Endothelial cell of umbilical vein (primary cell): Measurements from ENCODE around the gene SCN3B. TPM values are rescaled to one million over a fixed set of nuclear protein-coding genes. Genes with fewer than 3 reads are reported as not detected.

Experiments
- BruUV-seq: library from RNA; stranded (reverse); fragments of 400-500 nt; replicated peaks from 2 replicates; lab custom pipeline; 2021; lab: Mats Ljungman, UMichigan
- CTCF ChIA-PET: fragments of 300-600, 350-600 bp; sonication (Branson Sonifier 250); formaldehyde crosslinking; loops from one replicate; lab custom pipeline; 2021; ENCODE audit warnings: antibody characterized with exemption, inconsistent platforms; lab: Charles Lee
- POLR2A ChIA-PET: fragments of 300-600, 350-600 bp; sonication (Branson Sonifier 250); formaldehyde crosslinking; loops from one replicate; lab custom pipeline; 2021; ENCODE audit warnings: antibody characterized with exemption, inconsistent platforms; lab: Charles Lee
- DNase-seq: peaks from one replicate; pipeline ENCODE4 v3.0.0-alpha.2; 2011; ENCODE audit warnings: low read depth, low spot score
- FAIRE-seq: peaks from 2 replicates; lab custom pipeline; 2011; peaks lifted over from hg19 to GRCh38; lab: Jason Lieb, UNC
- H2AFZ ChIP-seq: 2 replicates; pipeline ENCODE4 v1.6.0; 2012; ENCODE audit warnings: low read depth, low read length, control low read depth, inconsistent platforms
- H3K27ac ChIP-seq: 2 replicates; pipeline ENCODE4 v1.5.1; 2011; ENCODE audit warnings: low read depth, mild to moderate bottlenecking, control low read depth, low read length, moderate library complexity; ENCODE audit not compliant: insufficient read depth
- H3K27me3 ChIP-seq, 2 experiments: 2 replicates each; pipeline versions ENCODE4 v1.6.0 to v1.6.1; 2011; ENCODE audit warnings: low read length in 2 of 2, mixed read lengths in 1 of 2; ENCODE audit not compliant: control insufficient read depth in 2 of 2, insufficient read depth in 2 of 2
- H3K36me3 ChIP-seq, 2 experiments: 2 replicates in 1 of 2; 3 replicates in 1 of 2; pipeline ENCODE4 v1.5.1; 2011; ENCODE audit warnings: low read length in 2 of 2, mild to moderate bottlenecking in 1 of 2, moderate library complexity in 1 of 2; ENCODE audit not compliant: control insufficient read depth in 2 of 2, insufficient read depth in 2 of 2; ENCODE audit errors: extremely low read depth in 1 of 2
- H3K4me1 ChIP-seq: 3 replicates; pipeline ENCODE4 v1.5.1; 2011; ENCODE audit warnings: mild to moderate bottlenecking, low read length; ENCODE audit not compliant: control insufficient read depth, insufficient read depth; ENCODE audit errors: extremely low read depth
- H3K4me2 ChIP-seq: 2 replicates; pipeline ENCODE4 v1.6.1; 2011; ENCODE audit warnings: low read length, control low read depth, mixed read lengths; ENCODE audit not compliant: insufficient read depth
- H3K4me3 ChIP-seq, 3 experiments: fragments of 200-600 bp in 1 of 3; sonication (generic), shearing (Covaris generic) in 1 of 3; replicated peaks in 1 of 3; 2 replicates each; pipeline ENCODE4 v1.5.1; 2011 to 2016; ENCODE audit warnings: control low read depth in 3 of 3, low read length in 3 of 3, mild to moderate bottlenecking in 2 of 3, inconsistent platforms in 1 of 3, low read depth in 1 of 3, moderate library complexity in 1 of 3; ENCODE audit not compliant: insufficient read depth in 1 of 3
- H3K79me2 ChIP-seq: 2 replicates; pipeline ENCODE4 v1.6.0; 2012; ENCODE audit warnings: low read length, inconsistent platforms; ENCODE audit not compliant: control insufficient read depth, insufficient read depth
- H3K9ac ChIP-seq: replicated peaks from 2 replicates; pipeline ENCODE3; 2011; ENCODE audit warnings: low read length, control low read depth; ENCODE audit not compliant: insufficient read depth; ENCODE audit errors: extremely low read depth
- H3K9me1 ChIP-seq: replicated peaks from 3 replicates; pipeline ENCODE4 v1.6.0; 2011; ENCODE audit warnings: mild to moderate bottlenecking, low read length; ENCODE audit not compliant: control insufficient read depth, insufficient read depth; ENCODE audit errors: extremely low read depth
- H3K9me3 ChIP-seq: replicated peaks from 2 replicates; pipeline ENCODE4 v1.5.1; 2012; ENCODE audit warnings: low read length, inconsistent platforms; ENCODE audit not compliant: control insufficient read depth, insufficient read depth
- H4K20me1 ChIP-seq: replicated peaks from 2 replicates; pipeline ENCODE3; 2011; ENCODE audit warnings: mild to moderate bottlenecking, low read length; ENCODE audit not compliant: control insufficient read depth, insufficient read depth; ENCODE audit errors: extremely low read depth
- EZH2 ChIP-seq: IDR thresholded peaks from 2 replicates; pipeline ENCODE4 v1.6.1; 2012; ENCODE audit warnings: borderline replicate concordance, low read depth, mild to moderate bottlenecking, moderate library complexity, low read length, inconsistent platforms; ENCODE audit not compliant: severe bottlenecking
- FOS ChIP-seq: IDR thresholded peaks from 2 replicates; pipeline ENCODE4 v1.6.1; 2011; ENCODE audit warnings: mild to moderate bottlenecking, low read length, moderate library complexity, borderline replicate concordance; ENCODE audit not compliant: insufficient read depth
- GATA2 ChIP-seq: IDR thresholded peaks from 2 replicates; pipeline ENCODE4 v1.7.0; 2011; ENCODE audit warnings: low read depth, mild to moderate bottlenecking, moderate library complexity, mixed read lengths, low read length; ENCODE audit not compliant: insufficient read length, insufficient read depth
- JUN ChIP-seq: IDR thresholded peaks from 2 replicates; pipeline ENCODE4 v1.6.1; 2011; ENCODE audit warnings: borderline replicate concordance, low read depth; ENCODE audit not compliant: insufficient read length, insufficient read depth
- MYC ChIP-seq: IDR thresholded peaks from one replicate; pipeline ENCODE4 v1.6.1; 2011; ENCODE audit warnings: mild to moderate bottlenecking, low read depth, low read length
- POLR2A ChIP-seq: IDR thresholded peaks from 2 replicates; pipeline ENCODE4 v1.6.1; 2012; ENCODE audit warnings: low read depth, mild to moderate bottlenecking, control low read depth, low read length
- POLR2AphosphoS5 ChIP-seq: IDR thresholded peaks from 2 replicates; pipeline ENCODE4 v1.6.1; 2012; ENCODE audit warnings: low read depth, mild to moderate bottlenecking, control low read depth, low read length, moderate library complexity; ENCODE audit not compliant: insufficient read depth
- dilution Hi-C: fragments of 300-500 bp; cut with MboI; formaldehyde crosslinking; loops from one replicate; pipeline ENCODE4 v1.15.0; 2019; ENCODE audit warnings: low sequenced_read_pairs; ENCODE audit not compliant: extremely low pct_ligation_motif_present
- intact Hi-C: fragments of 100-400 bp; cut with micrococcal nuclease; formaldehyde crosslinking; loops from one replicate; pipeline ENCODE4 v1.10.0; 2022
- polyA plus RNA-seq, 4 experiments: library from polyadenylated mRNA; depleted of rRNA in 3 of 4; stranded (reverse) in 3 of 4; unstranded in 1 of 4; fragments of >200 nt; gene quantifications; 2 replicates each; pipeline versions ENCODE4 v1.2.1 to v1.2.3, GENCODE V29; 2011 to 2012; ENCODE audit warnings: missing spikeins in 1 of 4
- total RNA-seq: library from RNA; stranded (reverse); gene quantifications from 2 replicates; pipeline ENCODE4 v1.2.3, GENCODE V29; 2021
- TF ChIP-seq, protein P1 (sequence below): IDR thresholded peaks from 2 replicates; pipeline ENCODE4 v1.6.1; 2011; ENCODE audit not compliant: insufficient read depth, insufficient read length
- TF ChIP-seq, protein P2 (sequence below), 2 donors: IDR thresholded peaks; 1 replicate in 1 of 2; 2 replicates in 1 of 2; pipeline ENCODE4 v1.5.1; 2011; ENCODE audit warnings: low read length in 2 of 2, mild to moderate bottlenecking in 2 of 2, moderate library complexity in 2 of 2, control low read depth in 1 of 2, inconsistent platforms in 1 of 2, low read depth in 1 of 2; ENCODE audit not compliant: insufficient read depth in 1 of 2; ENCODE audit errors: extremely low read depth in 1 of 2

Gene SCN3B
- total and polyA plus RNA-seq, 2 donors (not counting 3 experiments of a cell fraction or from before 2014, with no cell fraction given) = 0.72 to 1.4 TPM

DNA sequence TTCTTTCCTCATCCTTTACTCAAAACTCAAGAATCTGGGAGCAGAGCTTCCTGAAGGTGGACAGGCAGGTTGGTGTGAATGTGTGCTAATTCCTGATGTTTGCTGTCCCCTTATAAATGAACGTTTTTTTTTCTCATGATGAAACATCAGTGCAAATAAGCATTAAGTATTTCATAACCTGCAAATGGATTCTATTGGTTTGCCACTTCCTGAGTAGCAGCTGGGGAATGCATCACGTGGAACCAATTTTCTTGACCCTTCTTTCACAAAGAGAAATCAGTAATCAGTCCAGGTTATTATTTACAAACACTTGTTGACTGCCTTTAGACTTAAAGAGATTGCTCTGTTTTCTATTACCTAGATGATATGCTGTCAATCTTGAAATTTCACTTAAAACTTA, 40.1 kb upstream of the SCN3B start:
- TF ChIP-seq, protein P1, sequence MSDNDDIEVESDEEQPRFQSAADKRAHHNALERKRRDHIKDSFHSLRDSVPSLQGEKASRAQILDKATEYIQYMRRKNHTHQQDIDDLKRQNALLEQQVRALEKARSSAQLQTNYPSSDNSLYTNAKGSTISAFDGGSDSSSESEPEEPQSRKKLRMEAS = no peak
- TF ChIP-seq MYC = no peak
- TF ChIP-seq FOS = no peak
- Histone ChIP-seq H3K4me1 (no peaks in the 10 kb centered on the region), H3K27me3 (peaks cover 0 to 2% of the 10 kb centered on the region in 2 experiments), H3K27ac (no peak overlapping the region), H2AFZ (no peak overlapping the region), H3K4me2 (no peak overlapping the region), H3K4me3 (no peak overlapping the region), H3K9ac (no peak overlapping the region), H3K9me3 (no peaks in the 10 kb centered on the region), H4K20me1 (no peaks in the 10 kb centered on the region), H3K9me1 (no peaks in the 10 kb centered on the region), H3K36me3 (no peaks in the 10 kb centered on the region), H3K79me2 (no peaks in the 10 kb centered on the region)
- ChIA-PET CTCF (interaction anchor here (0.7 to 1.8 kb wide), 2 partner anchors 17 to 18 kb away, joined by 5 to 8 read pairs; no protein-coding TSS in a partner anchor), POLR2A (interaction anchor here (0.7 to 0.8 kb wide), 2 partner anchors 15 to 218 kb away, joined by 6 to 8 read pairs; no protein-coding TSS in a partner anchor)
- BruUV-seq = no TSS peak
- FAIRE-seq (no peak), DNase-seq (no peak)
- dilution Hi-C loops = no loop called here
- intact Hi-C loops = no loop called here

DNA sequence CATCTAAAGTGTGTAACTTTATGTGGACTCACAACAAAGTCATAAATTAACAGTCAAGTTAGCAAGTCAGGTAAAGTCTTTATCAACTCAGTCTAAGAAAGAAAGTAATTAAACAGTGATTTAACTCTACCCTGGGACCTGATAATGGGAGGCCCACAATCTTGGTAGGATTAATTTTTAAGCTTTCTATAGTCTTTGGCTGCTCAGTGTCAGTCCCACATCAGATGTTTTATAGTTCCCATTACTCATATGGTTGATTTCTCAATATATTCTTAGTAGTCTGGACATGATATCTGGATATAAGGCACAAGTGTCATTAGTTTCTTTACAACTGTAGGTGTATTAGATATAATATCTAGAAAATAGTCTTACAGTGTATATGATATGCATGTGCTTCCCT, 38.5 kb upstream of the SCN3B start:
- DNase-seq = no peak
- CTCF ChIA-PET = interaction anchor here (0.8 to 1.5 kb wide), 3 partner anchors 14 to 39 kb away, joined by 3 to 13 read pairs (median 3); no protein-coding TSS in a partner anchor
- no peaks in the 10 kb centered on the region for H3K36me3 ChIP-seq
- H3K4me2 ChIP-seq = no peak overlapping the region
- intact Hi-C loops = no loop called here
- H4K20me1 ChIP-seq = no peaks in the 10 kb centered on the region
- H3K4me3 ChIP-seq = no peak overlapping the region
- POLR2A ChIA-PET = no interaction called here
- no peak overlapping the region for H3K9ac ChIP-seq
- TF ChIP-seq FOS (no peak), POLR2A (no peak), POLR2AphosphoS5 (no peak), EZH2 (no peak), GATA2 (no peak), JUN (no peak), MYC (no peak)
- TF ChIP-seq, protein P2, sequence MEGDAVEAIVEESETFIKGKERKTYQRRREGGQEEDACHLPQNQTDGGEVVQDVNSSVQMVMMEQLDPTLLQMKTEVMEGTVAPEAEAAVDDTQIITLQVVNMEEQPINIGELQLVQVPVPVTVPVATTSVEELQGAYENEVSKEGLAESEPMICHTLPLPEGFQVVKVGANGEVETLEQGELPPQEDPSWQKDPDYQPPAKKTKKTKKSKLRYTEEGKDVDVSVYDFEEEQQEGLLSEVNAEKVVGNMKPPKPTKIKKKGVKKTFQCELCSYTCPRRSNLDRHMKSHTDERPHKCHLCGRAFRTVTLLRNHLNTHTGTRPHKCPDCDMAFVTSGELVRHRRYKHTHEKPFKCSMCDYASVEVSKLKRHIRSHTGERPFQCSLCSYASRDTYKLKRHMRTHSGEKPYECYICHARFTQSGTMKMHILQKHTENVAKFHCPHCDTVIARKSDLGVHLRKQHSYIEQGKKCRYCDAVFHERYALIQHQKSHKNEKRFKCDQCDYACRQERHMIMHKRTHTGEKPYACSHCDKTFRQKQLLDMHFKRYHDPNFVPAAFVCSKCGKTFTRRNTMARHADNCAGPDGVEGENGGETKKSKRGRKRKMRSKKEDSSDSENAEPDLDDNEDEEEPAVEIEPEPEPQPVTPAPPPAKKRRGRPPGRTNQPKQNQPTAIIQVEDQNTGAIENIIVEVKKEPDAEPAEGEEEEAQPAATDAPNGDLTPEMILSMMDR (IDR thresholded peaks at IDR 0.05; ENCODE audit: extremely low read depth in 1 of 2, insufficient read depth in 1 of 2, low read depth in 1 of 2, low read length in 2 of 2) = no peak
- TF ChIP-seq, protein P1 = no peak
- no peak overlapping the region for H2AFZ ChIP-seq
- H3K4me1 ChIP-seq = no peaks in the 10 kb centered on the region
- H3K9me3 ChIP-seq = no peaks in the 10 kb centered on the region
- no TSS peak for BruUV-seq
- H3K9me1 ChIP-seq = no peaks in the 10 kb centered on the region
- dilution Hi-C loops = no loop called here
- H3K27ac ChIP-seq = no peak overlapping the region
- H3K27me3 ChIP-seq = peaks cover 0 to 2% of the 10 kb centered on the region in 2 experiments
- no peak for FAIRE-seq
- H3K79me2 ChIP-seq = no peaks in the 10 kb centered on the region
